ENCODE data around the gene PFDN6. TPM values are rescaled to one million over a fixed set of nuclear protein-coding genes. Genes with fewer than 3 reads are reported as not detected.
A peak's percentile ranks its signal among the peaks of the same experiment; 100 is the strongest.

PFDN6 gene
- total RNA-seq, 3 donors from 2014 or later: 153 to 157 (median 153) TPM

GRCh38 chr6:33297406-33297955 is 8.1 kb downstream of the PFDN6 start:
- ATAC-seq (no peak), DNase-seq (no peak)
- Mint-ChIP-seq H3K9me3 (no peaks in the 10 kb centered on the region), H3K4me3 (peak overlapping the region; percentile 94), H3K27me3 (ENCODE audit: low read depth) (no peaks in the 10 kb centered on the region), H3K36me3 (ENCODE audit: insufficient read depth) (peaks cover 20% of the 10 kb centered on the region), H3K4me1 (ENCODE audit: low read depth) (peaks cover 33% of the 10 kb centered on the region)

GRCh38 chr6:33297956-33298772 is 8.8 kb downstream of the PFDN6 start:
- peaks cover 17% of the 10 kb centered on the region for H3K36me3 Mint-ChIP-seq (ENCODE audit: insufficient read depth)
- no peaks in the 10 kb centered on the region for H3K9me3 Mint-ChIP-seq
- peaks cover 33% of the 10 kb centered on the region for H3K4me1 Mint-ChIP-seq (ENCODE audit: low read depth)
- DNase-seq: peak; percentile 29
- peak overlapping the region; percentile 94 for H3K4me3 Mint-ChIP-seq
- no peaks in the 10 kb centered on the region for H3K27me3 Mint-ChIP-seq (ENCODE audit: low read depth)
- ATAC-seq: peak; percentile 14 to 29

GRCh38 chr6:33298773-33299236 is 9.4 kb downstream of the PFDN6 start, which contains the start of gene RGL2:
Gene RGL2, minus strand, starts transcription at chr6:33298942. Its CDS starts 332 bp downstream, at chr6:33298610.
- H3K4me1 Mint-ChIP-seq (ENCODE audit: low read depth): peaks cover 36% of the 10 kb centered on the region
- H3K36me3 Mint-ChIP-seq (ENCODE audit: insufficient read depth): peaks cover 21% of the 10 kb centered on the region
- no peaks in the 10 kb centered on the region for H3K9me3 Mint-ChIP-seq
- ATAC-seq (peak; percentile 27 to 29), DNase-seq (peak; percentile 52)
- H3K27me3 Mint-ChIP-seq (ENCODE audit: low read depth): no peaks in the 10 kb centered on the region
- H3K4me3 Mint-ChIP-seq: peak within 1 kb of the TSS; percentile 94

GRCh38 chr6:33299237-33299944 is 10.0 kb downstream of the PFDN6 start:
- H3K27me3 Mint-ChIP-seq (ENCODE audit: low read depth): no peaks in the 10 kb centered on the region
- peak overlapping the region; percentile 94 for H3K4me3 Mint-ChIP-seq
- H3K4me1 Mint-ChIP-seq (ENCODE audit: low read depth): peaks cover 36% of the 10 kb centered on the region
- no peaks in the 10 kb centered on the region for H3K9me3 Mint-ChIP-seq
- peak; percentile 91 for DNase-seq
- H3K36me3 Mint-ChIP-seq (ENCODE audit: insufficient read depth): peaks cover 20% of the 10 kb centered on the region
- peak; percentile 88 for ATAC-seq

- DNase-seq (no peak), ATAC-seq (no peak)
- Mint-ChIP-seq H3K9me3 (no peaks in the 10 kb centered on the region), H3K27me3 (ENCODE audit: low read depth) (no peaks in the 10 kb centered on the region), H3K4me3 (no peak overlapping the region), H3K4me1 (ENCODE audit: low read depth) (peaks cover 48% of the 10 kb centered on the region), H3K36me3 (ENCODE audit: insufficient read depth) (peaks cover 29% of the 10 kb centered on the region)
Measured at GRCh38 chr6:33301877-33302276, 12.5 kb downstream of the PFDN6 start.

- ATAC-seq: no peak
- Mint-ChIP-seq H3K36me3 (ENCODE audit: insufficient read depth) (peaks cover 34% of the 10 kb centered on the region), H3K27me3 (ENCODE audit: low read depth) (no peaks in the 10 kb centered on the region), H3K9me3 (no peaks in the 10 kb centered on the region), H3K4me1 (ENCODE audit: low read depth) (peaks cover 49% of the 10 kb centered on the region), H3K4me3 (no peak overlapping the region)
- DNase-seq: no peak
Measured at GRCh38 chr6:33304216-33304615, 14.8 kb downstream of the PFDN6 start.

GRCh38 chr6:33305052-33305451 is 15.7 kb downstream of the PFDN6 start:
- Mint-ChIP-seq H3K27me3 (ENCODE audit: low read depth) (no peaks in the 10 kb centered on the region), H3K4me3 (no peak overlapping the region), H3K4me1 (ENCODE audit: low read depth) (peaks cover 41% of the 10 kb centered on the region), H3K9me3 (no peaks in the 10 kb centered on the region), H3K36me3 (ENCODE audit: insufficient read depth) (peaks cover 30% of the 10 kb centered on the region)
- ATAC-seq: no peak
- DNase-seq: no peak

- no peaks in the 10 kb centered on the region for H3K27me3 Mint-ChIP-seq (ENCODE audit: low read depth)
- H3K9me3 Mint-ChIP-seq: no peaks in the 10 kb centered on the region
- peaks cover 38% of the 10 kb centered on the region for H3K4me1 Mint-ChIP-seq (ENCODE audit: low read depth)
- ATAC-seq: no peak
- H3K4me3 Mint-ChIP-seq: no peak overlapping the region
- no peak for DNase-seq
- H3K36me3 Mint-ChIP-seq (ENCODE audit: insufficient read depth): peaks cover 33% of the 10 kb centered on the region
Measured at GRCh38 chr6:33306356-33306755, 17.0 kb downstream of the PFDN6 start.

GRCh38 chr6:33312361-33313104 is 23.1 kb downstream of the PFDN6 start:
- Mint-ChIP-seq H3K9me3 (no peaks in the 10 kb centered on the region), H3K4me3 (peak overlapping the region; percentile 95), H3K27me3 (ENCODE audit: low read depth) (no peaks in the 10 kb centered on the region), H3K36me3 (ENCODE audit: insufficient read depth) (peaks cover 13% of the 10 kb centered on the region), H3K4me1 (ENCODE audit: low read depth) (peaks cover 58% of the 10 kb centered on the region)
- peak; percentile 81 for DNase-seq
- peak; percentile 30 to 32 for ATAC-seq

GRCh38 chr6:33313105-33313708 is 23.8 kb downstream of the PFDN6 start:
- Mint-ChIP-seq H3K4me3 (peak overlapping the region; percentile 95), H3K4me1 (ENCODE audit: low read depth) (peaks cover 58% of the 10 kb centered on the region), H3K9me3 (no peaks in the 10 kb centered on the region), H3K36me3 (ENCODE audit: insufficient read depth) (peaks cover 13% of the 10 kb centered on the region), H3K27me3 (ENCODE audit: low read depth) (no peaks in the 10 kb centered on the region)
- peak; percentile 48 for DNase-seq
- ATAC-seq: peak; percentile 10 to 20

- Mint-ChIP-seq H3K27me3 (ENCODE audit: low read depth) (no peaks in the 10 kb centered on the region), H3K36me3 (ENCODE audit: insufficient read depth) (peaks cover 12% of the 10 kb centered on the region), H3K4me3 (peak within 1 kb of the TSS; percentile 95), H3K9me3 (no peaks in the 10 kb centered on the region), H3K4me1 (ENCODE audit: low read depth) (peaks cover 58% of the 10 kb centered on the region)
- DNase-seq: peak; percentile 81
- ATAC-seq: peak; percentile 55 to 60
Measured at GRCh38 chr6:33313709-33314514, 24.5 kb downstream of the PFDN6 start, which contains the start of gene TAPBP. Gene TAPBP, minus strand, starts transcription at chr6:33314078. Its CDS starts 37 bp downstream, at chr6:33314041.

- Mint-ChIP-seq H3K9me3 (no peaks in the 10 kb centered on the region), H3K27me3 (ENCODE audit: low read depth) (no peaks in the 10 kb centered on the region), H3K4me1 (ENCODE audit: low read depth) (peaks cover 62% of the 10 kb centered on the region), H3K4me3 (peak overlapping the region; percentile 95), H3K36me3 (ENCODE audit: insufficient read depth) (peaks cover 15% of the 10 kb centered on the region)
- ATAC-seq (peak; percentile 18 to 23), DNase-seq (peak; percentile 67)
Measured at GRCh38 chr6:33314515-33314942, 25.1 kb downstream of the PFDN6 start.
